ENCODE measurements around the gene AKAP10. TPM values are rescaled to one million over a fixed set of nuclear protein-coding genes. Genes with fewer than 3 reads are reported as not detected.
"Not testable (repeated sequence)": the region's sequence is repeated elsewhere in the genome, so short reads cannot be mapped to it uniquely, and the experiment has no call there.

Gene AKAP10, protein sequence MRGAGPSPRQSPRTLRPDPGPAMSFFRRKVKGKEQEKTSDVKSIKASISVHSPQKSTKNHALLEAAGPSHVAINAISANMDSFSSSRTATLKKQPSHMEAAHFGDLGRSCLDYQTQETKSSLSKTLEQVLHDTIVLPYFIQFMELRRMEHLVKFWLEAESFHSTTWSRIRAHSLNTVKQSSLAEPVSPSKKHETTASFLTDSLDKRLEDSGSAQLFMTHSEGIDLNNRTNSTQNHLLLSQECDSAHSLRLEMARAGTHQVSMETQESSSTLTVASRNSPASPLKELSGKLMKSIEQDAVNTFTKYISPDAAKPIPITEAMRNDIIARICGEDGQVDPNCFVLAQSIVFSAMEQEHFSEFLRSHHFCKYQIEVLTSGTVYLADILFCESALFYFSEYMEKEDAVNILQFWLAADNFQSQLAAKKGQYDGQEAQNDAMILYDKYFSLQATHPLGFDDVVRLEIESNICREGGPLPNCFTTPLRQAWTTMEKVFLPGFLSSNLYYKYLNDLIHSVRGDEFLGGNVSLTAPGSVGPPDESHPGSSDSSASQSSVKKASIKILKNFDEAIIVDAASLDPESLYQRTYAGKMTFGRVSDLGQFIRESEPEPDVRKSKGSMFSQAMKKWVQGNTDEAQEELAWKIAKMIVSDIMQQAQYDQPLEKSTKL
- 14.9 TPM for polyA plus RNA-seq (2013, experiment 1 of 2; ENCODE audit: insufficient read length)
- polyA plus RNA-seq (2013, experiment 2 of 2; ENCODE audit: insufficient read length) = 15.3 TPM

DNA sequence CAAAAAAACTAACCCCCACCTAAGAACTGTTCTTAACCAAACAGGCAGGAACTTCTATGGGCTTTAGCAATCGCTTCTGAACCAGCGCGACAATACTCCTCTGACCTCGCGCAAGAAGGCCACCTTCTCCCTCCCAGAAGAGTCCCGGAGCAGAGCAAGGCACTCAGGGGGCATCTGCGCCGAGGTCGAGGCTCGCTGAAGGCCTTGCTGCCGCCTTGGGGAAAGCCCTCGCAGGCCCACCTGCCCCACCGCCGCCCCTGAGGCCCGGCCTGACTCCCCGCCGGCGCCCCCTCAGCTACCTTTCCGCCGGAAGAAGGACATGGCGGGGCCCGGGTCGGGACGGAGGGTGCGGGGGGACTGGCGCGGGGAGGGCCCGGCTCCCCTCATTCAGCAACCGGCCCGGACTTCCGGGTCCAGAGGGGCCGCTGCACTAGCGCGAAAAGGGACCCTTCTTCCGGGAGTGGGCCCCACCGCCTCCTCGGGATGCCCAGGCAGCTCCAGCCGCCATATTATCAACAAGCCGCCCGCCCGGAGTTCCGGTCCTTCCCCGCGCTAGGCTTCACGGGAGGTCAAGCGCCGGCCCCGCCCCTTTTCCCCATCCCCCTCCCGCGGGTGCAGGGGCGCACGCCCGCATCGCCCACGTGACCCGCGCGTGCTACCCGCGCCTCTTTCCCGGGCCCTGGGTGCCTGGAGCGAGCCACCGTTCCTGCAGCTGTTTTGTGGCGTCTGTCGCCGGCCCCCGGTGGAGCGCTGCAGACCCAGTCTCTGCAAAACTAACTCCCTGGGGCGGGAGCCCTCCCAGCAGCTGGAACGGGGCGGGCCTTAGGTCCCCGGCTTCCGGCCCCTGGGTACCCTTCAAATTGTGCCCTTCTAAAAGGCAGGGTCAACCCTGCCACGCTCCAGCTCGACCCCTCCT is at the start of gene AKAP10:
AKAP10 (minus strand) TSS at position 536 of the 916 bp plus-strand sequence; CDS start at position 387, 149 bp downstream.
- peak; percentile 88 for DNase-seq

DNA sequence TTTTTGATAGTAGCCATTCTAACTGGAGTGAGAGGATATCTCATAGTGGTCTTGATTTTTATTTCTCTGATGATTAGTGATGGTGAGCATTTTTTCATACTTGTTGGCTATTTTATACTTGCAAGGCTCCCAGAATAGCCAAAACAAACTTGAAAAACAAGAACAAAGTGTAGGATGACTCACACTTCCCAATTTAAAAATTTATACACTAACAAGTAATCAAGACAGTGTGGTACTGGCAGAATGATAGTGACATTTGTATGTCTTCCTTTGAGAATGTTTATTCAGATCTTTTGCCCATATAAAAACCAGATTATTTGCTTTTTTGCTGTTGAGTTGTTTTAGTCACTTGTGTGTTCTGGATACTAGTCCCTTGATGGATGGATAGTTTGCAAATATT is 49.3 kb upstream of the AKAP10 start:
- DNase-seq = no peak

DNA sequence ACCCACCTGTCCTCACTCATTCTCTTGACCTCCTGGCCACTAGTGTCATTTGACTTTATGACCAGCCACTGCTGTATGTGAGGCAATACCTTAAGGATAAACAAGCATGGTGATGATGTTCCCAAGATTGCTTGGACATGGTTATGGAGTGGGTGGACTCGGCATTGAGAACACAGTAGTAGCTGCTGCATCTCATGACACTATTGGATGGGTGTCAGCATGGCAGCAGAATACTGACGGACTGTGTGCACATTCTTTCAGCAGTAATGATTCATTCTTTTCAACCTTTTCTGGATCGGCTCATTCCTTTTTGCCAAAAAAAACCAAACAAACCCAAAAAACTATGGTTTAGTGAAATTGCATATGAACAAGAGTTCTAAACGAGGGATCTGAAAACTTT is 45.1 kb upstream of the AKAP10 start:
- no peak for DNase-seq

DNA sequence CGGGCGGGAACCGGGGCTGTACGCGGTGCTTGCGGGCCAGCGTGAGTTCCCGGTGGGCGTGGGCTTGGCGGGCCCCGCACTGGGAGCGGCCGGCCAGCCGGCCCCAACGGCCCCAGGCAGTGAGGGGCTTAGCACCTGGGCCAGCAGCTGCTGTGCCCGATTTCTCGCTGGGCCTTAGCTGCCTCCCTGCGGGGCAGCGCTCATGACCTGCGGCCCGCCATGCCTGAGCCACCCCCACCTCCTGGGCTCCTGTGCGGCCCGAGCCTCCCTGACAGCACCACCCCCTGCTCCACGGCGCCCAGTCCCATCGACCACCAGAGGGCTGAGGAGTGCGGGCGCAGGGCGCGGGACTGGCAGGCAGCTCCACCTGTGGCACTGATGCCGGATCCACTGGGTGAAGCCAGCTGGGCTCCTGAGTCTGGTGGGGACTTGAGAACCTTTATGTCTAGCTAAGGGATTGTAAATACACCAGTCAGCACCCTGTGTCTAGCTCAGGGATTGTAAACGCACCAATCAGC is 38.9 kb upstream of the AKAP10 start:
- not testable (repeated sequence) for DNase-seq

DNA sequence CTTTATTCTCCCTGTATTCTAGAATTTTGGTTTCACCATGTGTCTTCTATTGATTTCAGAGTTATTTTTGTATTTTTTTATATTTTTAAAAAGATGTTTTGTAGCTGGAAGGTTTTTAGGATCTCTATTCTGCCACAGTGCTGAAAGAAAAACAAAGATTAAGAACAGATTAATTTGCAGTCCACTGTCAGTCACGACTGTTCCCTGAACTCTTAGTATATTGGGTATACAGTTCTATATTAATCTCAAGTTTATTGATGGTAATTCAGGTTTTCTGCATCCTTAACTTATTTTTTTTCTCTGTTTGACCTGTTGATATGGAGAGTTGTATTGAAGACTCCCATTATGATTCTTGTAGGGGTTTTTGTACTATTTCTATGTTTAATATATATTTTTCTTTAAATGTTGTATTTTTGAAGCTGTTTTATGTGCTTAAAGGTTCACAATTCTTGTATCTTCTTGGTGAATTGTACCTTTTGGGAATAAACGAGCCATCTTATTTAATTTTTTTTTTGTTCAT is 34.4 kb upstream of the AKAP10 start:
- no peak for DNase-seq

DNA sequence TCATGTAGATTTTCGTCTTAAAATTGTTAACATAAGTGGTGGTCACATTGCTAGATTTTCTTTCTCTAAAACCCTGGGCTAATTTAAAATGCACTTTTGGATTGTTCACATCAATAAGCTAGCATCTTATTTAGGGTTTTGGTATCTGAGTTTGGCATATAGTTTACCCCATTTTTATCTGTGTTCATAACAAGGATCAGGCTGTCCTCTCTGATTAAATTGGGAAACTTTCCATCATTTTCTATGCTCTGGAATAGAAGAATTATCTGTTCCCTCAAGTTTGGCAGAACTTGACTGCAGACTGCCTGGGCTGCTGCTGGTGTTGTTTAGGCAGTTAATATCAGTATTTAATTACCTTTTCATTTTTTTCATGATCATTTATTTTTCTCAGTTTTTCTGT is 33.3 kb upstream of the AKAP10 start:
- DNase-seq = no peak

DNA sequence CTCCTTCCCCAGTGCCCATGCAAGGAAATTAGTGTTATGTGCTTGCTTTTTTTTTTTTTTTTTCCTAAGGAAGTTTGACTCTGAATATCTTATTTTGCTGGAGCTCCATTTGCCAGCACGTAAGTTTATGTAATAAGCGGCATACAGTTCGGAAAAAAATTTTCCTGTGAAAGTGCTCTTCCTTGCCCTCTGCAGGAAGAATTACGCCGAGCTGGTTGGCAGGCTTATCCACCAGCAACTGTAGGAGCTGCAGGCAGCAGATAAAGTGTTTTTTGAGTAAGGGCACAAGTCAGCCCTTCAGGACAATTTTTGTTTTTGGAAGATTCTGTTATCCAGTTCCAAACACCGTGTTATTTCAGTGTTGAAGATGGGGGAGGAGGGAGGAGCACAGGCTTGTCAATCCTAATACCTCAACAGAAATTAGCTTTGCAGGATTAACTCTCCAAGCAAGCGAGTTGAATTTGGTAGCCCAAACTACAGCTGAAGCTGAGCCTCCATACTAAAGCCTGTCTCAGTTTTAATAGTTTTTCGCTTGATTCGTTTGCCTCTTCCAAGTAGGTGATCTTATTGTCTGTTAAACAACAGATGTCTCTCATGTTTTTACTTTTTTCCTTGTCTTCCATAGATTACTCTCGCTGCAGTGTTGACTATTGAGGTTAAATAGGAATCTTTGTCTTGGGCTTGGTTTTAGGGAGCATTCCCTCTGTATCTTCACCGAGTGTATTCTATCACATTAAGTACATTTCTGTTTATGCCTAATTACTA is 32.7 kb upstream of the AKAP10 start:
- DNase-seq = peak; percentile 43

DNA sequence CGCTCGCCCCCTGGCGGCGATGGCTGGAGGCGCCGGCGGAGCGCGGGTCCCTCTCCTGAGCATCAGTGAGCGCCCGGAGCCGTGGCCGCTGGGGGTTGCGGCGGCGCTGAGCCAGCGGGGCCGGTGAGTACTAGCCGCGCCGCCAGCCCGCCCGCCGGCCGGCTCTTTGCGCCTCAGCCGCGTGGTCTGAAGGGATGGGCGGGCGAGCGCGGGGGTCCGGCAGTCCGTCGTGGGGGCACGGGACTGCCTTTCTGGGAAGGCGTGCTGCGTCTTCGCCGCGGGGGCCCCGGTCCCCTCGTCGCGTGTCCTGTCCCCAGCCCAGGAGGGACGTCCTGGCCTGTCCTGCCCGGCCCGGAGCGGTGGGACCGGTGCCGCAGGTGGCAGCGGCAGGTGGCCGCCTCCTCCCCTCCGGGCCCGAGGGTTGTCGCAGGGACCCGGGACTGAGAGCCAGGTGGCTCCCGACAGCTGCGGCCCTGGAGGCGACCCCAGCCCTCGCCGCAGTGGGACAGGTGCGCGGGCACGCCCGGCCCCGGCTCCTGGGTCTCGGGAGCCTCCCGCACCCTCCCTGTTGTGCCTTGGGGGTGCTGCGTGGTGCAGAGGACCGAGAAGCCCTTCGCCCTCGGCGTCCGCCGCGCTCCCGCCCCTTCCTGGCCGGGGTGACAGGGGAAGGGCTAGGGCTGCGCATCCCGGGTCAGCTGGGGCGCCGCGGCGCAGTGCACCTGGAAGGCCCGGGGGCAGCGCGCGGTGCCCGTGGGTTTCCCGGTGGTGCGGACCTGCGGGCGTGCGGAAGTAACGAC is 31.9 kb upstream of the AKAP10 start, which contains the start of gene SPECC1:
SPECC1 (plus strand) TSS at position 58 of the 797 bp plus-strand sequence. CDS start 87,293 bp downstream, outside the sequence.
- peak; percentile 60 for DNase-seq

DNA sequence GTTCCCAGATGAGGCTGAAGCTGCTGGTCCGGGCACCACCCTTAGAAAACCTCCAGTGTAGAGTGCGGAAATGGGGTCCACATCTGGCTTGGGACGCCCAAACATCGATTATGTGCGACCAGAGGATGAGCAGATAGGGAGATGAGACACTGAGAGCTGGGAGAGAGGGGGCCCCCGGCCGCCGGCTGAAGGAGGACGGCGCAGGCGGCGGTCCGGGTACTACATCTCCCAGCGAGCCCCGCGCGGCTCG is 31.3 kb upstream of the AKAP10 start:
- no peak for DNase-seq

DNA sequence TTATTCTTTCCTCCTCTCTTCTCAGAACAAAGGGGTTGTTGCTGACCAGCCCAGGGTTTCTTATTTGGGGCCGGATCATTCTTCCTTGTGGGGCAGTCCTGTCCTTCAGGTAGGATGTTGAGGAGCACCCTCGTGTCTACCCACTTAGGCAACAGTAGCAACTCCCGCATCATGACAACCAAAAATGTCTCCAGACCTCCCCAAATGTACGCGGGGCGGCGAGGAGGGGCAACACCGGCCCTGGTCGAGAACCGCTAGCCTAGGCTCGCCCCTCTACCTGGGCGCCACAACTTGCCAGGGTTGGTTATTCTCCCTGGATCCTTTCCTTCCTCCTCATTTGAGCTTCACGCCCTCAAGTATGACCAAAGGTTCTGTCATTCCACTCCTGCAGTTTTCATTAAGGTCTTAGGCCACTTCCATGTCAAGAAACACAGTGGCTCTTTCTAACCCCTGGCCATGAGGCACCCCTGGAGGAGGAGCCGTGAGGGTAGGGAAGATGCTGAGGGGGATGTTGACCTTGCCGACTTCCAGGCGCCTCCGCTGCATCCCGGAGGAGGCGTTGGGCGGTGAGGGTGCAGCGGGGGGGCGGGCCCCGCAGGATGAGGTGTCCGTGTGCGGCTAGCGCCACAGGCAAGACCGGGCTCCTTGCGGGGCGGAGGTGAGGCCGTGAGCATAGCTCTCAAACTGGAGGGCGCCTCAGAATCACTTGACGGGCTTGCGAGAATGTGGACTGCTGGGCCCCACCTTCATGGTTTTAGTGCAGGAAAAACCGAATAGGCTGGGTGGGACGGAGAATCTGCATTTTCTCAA is 30.8 kb upstream of the AKAP10 start:
- no peak for DNase-seq

DNA sequence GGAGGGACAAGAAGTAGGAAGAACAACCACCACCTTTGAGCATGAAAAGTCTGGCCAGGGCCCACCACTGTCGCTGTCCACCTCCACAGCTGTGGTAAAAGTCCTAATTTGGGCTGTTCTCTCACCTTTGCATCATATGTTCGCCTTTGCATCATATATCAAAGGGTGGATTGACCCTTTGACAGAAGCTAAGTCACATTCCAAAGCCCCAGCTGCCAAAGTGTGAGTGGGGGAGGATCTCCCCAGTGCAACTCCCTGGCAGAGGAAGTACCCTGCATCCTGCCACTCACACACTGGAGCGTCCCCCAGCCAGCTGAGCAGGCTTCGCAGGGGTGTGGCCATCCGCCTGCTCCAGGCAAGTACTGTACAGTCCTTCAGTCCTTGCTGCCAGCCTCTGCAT is 18.9 kb upstream of the AKAP10 start:
- no peak for DNase-seq

DNA sequence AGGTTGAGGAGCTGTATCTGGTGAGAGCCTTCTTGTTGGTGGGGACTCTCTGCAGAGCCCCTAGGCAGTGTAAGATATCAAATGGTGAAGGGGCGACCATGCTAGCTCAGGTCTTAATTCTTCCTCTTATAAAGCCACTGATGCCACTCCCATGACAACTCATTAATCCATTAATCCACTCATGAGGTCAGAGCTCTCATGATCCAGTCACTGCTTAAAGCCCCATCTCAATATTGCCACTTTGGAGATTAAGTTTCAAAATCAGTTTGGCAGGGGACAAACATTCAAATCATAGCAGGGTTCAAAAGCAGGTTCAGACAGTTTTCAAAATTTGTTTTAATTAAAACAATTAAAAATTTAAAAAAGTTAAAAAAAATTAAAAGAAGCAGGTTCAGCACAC is 18.5 kb upstream of the AKAP10 start:
- DNase-seq = no peak

DNA sequence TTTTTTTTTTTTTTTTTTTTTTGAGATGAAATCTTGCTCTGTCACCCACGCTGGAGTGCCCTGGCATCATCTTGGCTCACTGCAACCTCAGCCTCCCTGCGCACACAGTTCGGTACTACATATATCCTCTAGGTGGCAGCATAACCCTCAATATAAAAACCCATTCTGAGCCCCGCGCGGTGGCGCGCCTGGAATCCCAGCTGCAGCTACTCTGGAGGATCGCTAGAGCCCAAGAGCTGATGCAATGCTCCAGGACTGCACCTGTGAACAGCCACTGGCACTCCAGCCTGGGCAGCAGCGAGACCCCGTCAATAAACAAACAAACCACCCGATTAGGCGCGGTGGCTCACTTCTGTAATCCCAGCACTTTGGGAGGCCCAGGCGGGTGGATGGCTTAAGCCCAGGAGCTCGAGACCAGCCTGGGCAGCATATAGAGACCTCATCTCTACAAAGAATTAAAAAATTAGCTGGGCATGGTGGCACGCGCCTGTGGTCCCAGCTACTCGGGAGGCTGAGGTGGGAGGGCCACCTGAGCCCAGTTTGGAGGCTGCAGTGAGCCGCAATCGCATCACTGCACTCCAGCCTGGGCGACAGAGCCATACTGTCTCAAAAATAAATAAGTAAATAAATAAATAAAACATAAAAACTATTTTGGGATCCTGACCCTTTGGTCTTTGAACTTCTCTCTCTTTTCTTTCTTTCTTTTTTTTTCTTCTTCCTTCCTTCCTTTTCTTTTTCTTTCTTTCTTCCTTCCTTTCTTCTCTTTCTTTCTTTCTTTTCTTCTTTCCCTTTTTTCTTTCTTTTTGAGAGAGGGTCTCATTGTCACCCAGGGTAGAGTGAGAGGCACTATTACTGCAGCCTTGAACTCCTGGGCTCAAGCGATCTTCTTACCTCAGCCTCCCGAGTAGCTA is 15.4 kb upstream of the AKAP10 start:
- DNase-seq = peak; percentile 82

DNA sequence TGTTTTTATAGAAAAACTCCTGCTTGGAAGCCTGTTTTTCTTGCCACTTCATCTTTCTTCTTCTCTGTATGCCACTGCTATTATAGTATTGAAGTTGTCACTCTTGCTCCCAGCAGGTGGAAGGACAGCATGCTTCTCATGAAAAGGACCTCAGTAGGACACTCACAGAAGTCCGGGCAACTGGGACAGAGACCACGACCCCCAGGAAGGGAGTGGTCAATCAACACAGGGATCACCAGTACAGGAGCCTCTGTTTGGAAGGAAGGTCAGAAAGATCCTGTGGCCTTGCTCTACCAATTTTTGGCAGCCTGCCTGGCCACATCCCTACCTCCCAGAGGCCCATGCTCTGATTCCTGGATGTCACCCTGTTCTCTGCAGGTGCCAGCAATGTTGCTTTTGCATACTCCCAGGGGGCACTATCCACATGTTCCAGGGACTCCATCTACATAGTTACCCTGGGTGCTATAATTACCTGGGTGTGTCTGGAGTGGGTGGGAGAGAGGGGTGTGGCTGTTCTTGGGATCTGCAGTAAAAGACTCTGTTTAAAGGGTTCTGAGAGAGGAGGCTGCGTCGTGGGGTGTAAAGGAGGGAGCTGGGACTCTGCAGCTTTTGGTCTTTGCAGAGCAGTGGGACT is 13.7 kb upstream of the AKAP10 start:
- DNase-seq = no peak

DNA sequence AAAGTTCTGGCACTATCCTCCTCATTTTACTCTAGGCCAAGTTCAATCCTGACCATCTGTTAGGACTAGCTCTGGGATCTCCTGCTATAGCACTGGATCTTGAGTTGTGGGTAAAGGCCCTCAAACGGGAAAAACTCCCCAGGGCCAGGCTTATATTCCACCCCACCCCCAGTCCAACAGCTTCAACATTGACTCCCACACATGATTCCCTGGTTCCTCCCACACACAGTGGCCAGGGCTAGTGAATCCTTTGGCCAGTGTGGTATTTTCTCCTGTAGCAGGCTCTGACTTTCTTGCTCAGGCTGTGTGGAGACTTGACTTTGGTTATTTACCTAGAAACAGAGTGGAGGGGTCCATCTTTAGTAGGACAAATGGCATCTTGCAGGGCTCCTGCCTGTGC is 10.3 kb upstream of the AKAP10 start:
- no peak for DNase-seq

DNA sequence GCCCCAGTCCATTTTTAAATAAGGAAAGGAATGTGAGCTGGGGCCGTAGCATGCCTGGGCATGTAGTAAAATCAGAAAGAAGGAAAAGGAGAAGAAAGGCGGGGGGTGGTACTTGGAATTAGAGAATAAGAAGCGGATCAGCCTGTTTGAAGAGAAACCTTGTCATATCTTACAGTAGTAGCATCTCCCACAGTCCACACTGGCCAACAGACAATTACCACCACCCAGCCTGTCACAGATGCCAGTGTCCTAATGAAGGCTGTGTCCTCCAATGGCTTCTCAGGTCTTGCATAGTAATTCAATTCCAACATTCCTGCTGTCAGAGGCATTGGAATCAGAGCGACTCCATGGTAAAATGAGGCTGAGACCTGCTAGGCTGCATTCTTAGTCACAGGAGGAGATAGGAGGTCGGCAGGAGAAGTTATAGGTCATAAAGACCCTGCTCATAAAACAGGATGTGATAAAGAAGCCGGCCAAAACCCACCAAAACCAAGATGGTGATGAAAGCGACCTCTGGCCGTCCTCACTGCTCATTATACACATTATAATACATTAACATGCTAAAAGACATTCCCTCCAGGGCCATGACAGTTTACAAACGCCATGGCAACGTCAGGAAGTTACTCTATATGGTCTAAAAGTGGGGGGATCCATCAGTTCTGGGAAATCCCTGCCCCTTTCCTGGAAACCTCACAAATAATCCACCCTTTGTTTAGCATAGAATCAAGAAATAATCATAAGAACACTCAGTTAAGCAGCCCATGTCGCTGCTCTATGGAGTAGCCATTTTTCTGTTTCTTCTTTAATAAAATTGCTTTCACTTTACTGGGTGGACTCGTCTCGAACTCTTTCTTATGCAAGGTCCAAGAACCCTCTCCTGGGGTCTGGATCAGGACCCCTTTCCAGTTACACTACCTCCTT is 9.6 kb upstream of the AKAP10 start:
- peak; percentile 4 for DNase-seq

Data from fibroblast of skin of scalp (primary cell).